HCT116 (cell line): ENCODE data around the gene DOK5. TPM values are rescaled to one million over a fixed set of nuclear protein-coding genes. Genes with fewer than 3 reads are reported as not detected.

Source experiments
- ATAC-seq: fragments of 200-7000 bp; cut with Tn5 transposase; 2 replicates; pipeline ENCODE4 v1.9.1; 2020; ENCODE audit warnings: mild to moderate bottlenecking, moderate library complexity
- BruUV-seq: library from RNA; stranded (reverse); fragments of 400-500 nt; replicated peaks from 2 replicates; lab custom pipeline; 2021; lab: Mats Ljungman, UMichigan
- CTCF ChIA-PET: fragments of 300-600 bp; sonication (Branson Sonifier 250); formaldehyde crosslinking; loops from one replicate; lab custom pipeline; 2021; ENCODE audit warnings: antibody characterized with exemption; lab: Charles Lee
- POLR2A ChIA-PET: fragments of 300-600, 350-600 bp; sonication (Branson Sonifier 250); formaldehyde crosslinking; loops from one replicate; lab custom pipeline; 2021; ENCODE audit warnings: antibody characterized with exemption; lab: Charles Lee
- RAD21 ChIA-PET, 2 experiments: fragments of 300-600 bp; sonication (Branson Sonifier 250); formaldehyde crosslinking; loops; one replicate each; lab custom pipeline; 2023; ENCODE audit warnings: low total read pairs in 2 of 2; ENCODE audit not compliant: uncharacterized antibody in 2 of 2, unreplicated experiment in 2 of 2, low non-redundant PET in 1 of 2; lab: Charles Lee
- DNase-seq: peaks from one replicate; pipeline ENCODE4 v3.0.0-alpha.2; 2010; ENCODE audit warnings: low read depth, low spot score
- H2AFZ ChIP-seq: fragments of 200-600 bp; shearing (Covaris generic), sonication (generic); 2 replicates; pipeline ENCODE4 v1.6.1; 2017; ENCODE audit warnings: low read depth, mixed run types, mixed read lengths, antibody characterized with exemption, low read length; ENCODE audit not compliant: poor library complexity, severe bottlenecking
- H3K27ac ChIP-seq: 2 replicates; pipeline ENCODE4 v1.5.1; 2012; ENCODE audit warnings: low read depth, low read length
- H3K27me3 ChIP-seq: fragments of 200-600 bp; sonication (generic); 2 replicates; pipeline ENCODE4 v1.6.1; 2016; ENCODE audit warnings: mixed run types, low read length, mixed read lengths; ENCODE audit not compliant: insufficient read depth
- H3K36me3 ChIP-seq, 2 experiments: fragments of 200-500 bp in 1 of 2; fragments of 200-600 bp in 1 of 2; sonication (Bioruptor generic) in 1 of 2; sonication (generic) in 1 of 2; 2 replicates each; pipeline versions ENCODE4 v1.5.1 to v1.6.1; 2014 to 2016; ENCODE audit warnings: low read length in 2 of 2, inconsistent platforms in 1 of 2, mixed read lengths in 1 of 2, mixed run types in 1 of 2; ENCODE audit not compliant: insufficient read depth in 2 of 2, control insufficient read depth in 1 of 2
- H3K4me1 ChIP-seq, 2 experiments: fragments of 200-600 bp in 1 of 2; sonication (generic) in 1 of 2; 2 replicates each; pipeline versions ENCODE4 v1.5.1 to v1.6.1; 2012 to 2017; ENCODE audit warnings: low read length in 2 of 2, inconsistent platforms in 1 of 2, mild to moderate bottlenecking in 1 of 2, mixed read lengths in 1 of 2, mixed run types in 1 of 2, moderate library complexity in 1 of 2; ENCODE audit not compliant: insufficient read depth in 2 of 2, control insufficient read depth in 1 of 2
- H3K4me2 ChIP-seq: fragments of 200-600 bp; sonication (generic); 2 replicates; pipeline ENCODE4 v1.6.1; 2017; ENCODE audit warnings: mixed run types, low read length, mixed read lengths
- H3K4me3 ChIP-seq, 2 experiments: fragments of 200-600 bp in 1 of 2; sonication (generic) in 1 of 2; replicated peaks in 1 of 2; 2 replicates each; pipeline ENCODE4 v1.5.1; 2011 to 2016; ENCODE audit warnings: low read length in 2 of 2, control low read depth in 1 of 2, low read depth in 1 of 2, mild to moderate bottlenecking in 1 of 2, mixed read lengths in 1 of 2, mixed run types in 1 of 2
- H3K79me2 ChIP-seq: fragments of 200-600 bp; sonication (generic); 2 replicates; pipeline ENCODE4 v1.6.1; 2017; ENCODE audit warnings: mild to moderate bottlenecking, mixed run types, low read length, moderate library complexity, mixed read lengths; ENCODE audit not compliant: insufficient read depth
- H3K9ac ChIP-seq: fragments of 200-600 bp; sonication (generic); 2 replicates; pipeline ENCODE4 v1.6.1; 2016; ENCODE audit warnings: low read length, mixed read lengths
- H3K9me2 ChIP-seq: fragments of 200-600 bp; sonication (generic), shearing (Covaris generic); 2 replicates; pipeline ENCODE4 v1.6.1; 2017; ENCODE audit warnings: mixed run types, mild to moderate bottlenecking, moderate library complexity; ENCODE audit not compliant: insufficient read depth
- H3K9me3 ChIP-seq, 2 experiments: fragments of 200-500 bp in 1 of 2; fragments of 200-600 bp in 1 of 2; sonication (Bioruptor generic) in 1 of 2; sonication (generic) in 1 of 2; 2 replicates each; pipeline ENCODE4 v1.6.1; 2014 to 2017; ENCODE audit warnings: low read length in 2 of 2, mixed read lengths in 2 of 2, inconsistent platforms in 1 of 2, low read depth in 1 of 2, mild to moderate bottlenecking in 1 of 2, mixed run types in 1 of 2, moderate library complexity in 1 of 2; ENCODE audit not compliant: control insufficient read depth in 1 of 2, insufficient read depth in 1 of 2
- H4K20me1 ChIP-seq: fragments of 200-600 bp; sonication (generic), shearing (Covaris generic); 2 replicates; pipeline ENCODE4 v1.6.1; 2017; ENCODE audit warnings: mixed run types, mild to moderate bottlenecking, moderate library complexity; ENCODE audit not compliant: insufficient read depth
- ATF3 ChIP-seq: IDR thresholded peaks from 2 replicates; pipeline ENCODE4 v1.6.1; 2012
- CBX3 ChIP-seq: IDR thresholded peaks from 2 replicates; pipeline ENCODE4 v1.6.1; 2012; ENCODE audit warnings: low read depth
- CEBPB ChIP-seq: IDR thresholded peaks from 2 replicates; pipeline ENCODE4 v1.6.1; 2012; ENCODE audit warnings: low read depth
- CTCF ChIP-seq, 3 experiments: fragments of 200-600 bp in 1 of 3; sonication (generic) in 1 of 3; IDR thresholded peaks in 2 of 3; conservative IDR thresholded peaks in 1 of 3; 2 replicates each; pipeline ENCODE4 v1.5.1; 2012 to 2017; ENCODE audit warnings: low read depth in 2 of 3, low read length in 2 of 3, antibody characterized with exemption in 1 of 3, borderline replicate concordance in 1 of 3, control low read depth in 1 of 3, mild to moderate bottlenecking in 1 of 3, mixed read lengths in 1 of 3, mixed run types in 1 of 3, moderate library complexity in 1 of 3; ENCODE audit not compliant: insufficient read depth in 1 of 3
- ELF1 ChIP-seq: IDR thresholded peaks from 2 replicates; pipeline ENCODE4 v1.6.1; 2012; ENCODE audit warnings: low read depth, borderline replicate concordance
- EZH2 ChIP-seq: fragments of 200-600 bp; sonication (generic); IDR thresholded peaks from 2 replicates; pipeline ENCODE4 v1.6.1; 2017; ENCODE audit warnings: antibody characterized with exemption, mixed run types
- EZH2phosphoT487 ChIP-seq: fragments of 200-600 bp; IDR thresholded peaks from 2 replicates; pipeline ENCODE4 v1.6.1; 2018; ENCODE audit warnings: antibody characterized with exemption, borderline replicate concordance
- JUND ChIP-seq: IDR thresholded peaks from 2 replicates; pipeline ENCODE4 v1.6.1; 2012
- SIN3A ChIP-seq: IDR thresholded peaks from 2 replicates; pipeline ENCODE4 v1.6.1; 2012; ENCODE audit warnings: low read depth
- TCF7L2 ChIP-seq: IDR thresholded peaks from 2 replicates; pipeline ENCODE4 v1.7.0; 2011; ENCODE audit warnings: borderline replicate concordance, inconsistent platforms; ENCODE audit not compliant: insufficient read depth, insufficient read length; ENCODE audit errors: extremely low read depth
- ZFX ChIP-seq: fragments of 450-650 bp; IDR thresholded peaks from 2 replicates; pipeline ENCODE4 v1.6.1; 2017
- ZNF274 ChIP-seq: fragments of 200-500 bp; sonication (Bioruptor generic); IDR thresholded peaks from 2 replicates; pipeline ENCODE4 v1.6.1; 2014; ENCODE audit warnings: mild to moderate bottlenecking, low read depth, low read length, inconsistent platforms
- intact Hi-C: fragments of 100-400 bp; cut with micrococcal nuclease; formaldehyde crosslinking; loops from 2 replicates; pipeline ENCODE4 v1.10.0; 2022
- total RNA-seq: library from RNA; stranded (reverse); gene quantifications from one replicate; pipeline ENCODE4 v1.2.1, GENCODE V29; 2021; ENCODE audit not compliant: unreplicated experiment

DOK5 gene
- total RNA-seq, 1 experiment from 2014 or later: not detected

DNA sequence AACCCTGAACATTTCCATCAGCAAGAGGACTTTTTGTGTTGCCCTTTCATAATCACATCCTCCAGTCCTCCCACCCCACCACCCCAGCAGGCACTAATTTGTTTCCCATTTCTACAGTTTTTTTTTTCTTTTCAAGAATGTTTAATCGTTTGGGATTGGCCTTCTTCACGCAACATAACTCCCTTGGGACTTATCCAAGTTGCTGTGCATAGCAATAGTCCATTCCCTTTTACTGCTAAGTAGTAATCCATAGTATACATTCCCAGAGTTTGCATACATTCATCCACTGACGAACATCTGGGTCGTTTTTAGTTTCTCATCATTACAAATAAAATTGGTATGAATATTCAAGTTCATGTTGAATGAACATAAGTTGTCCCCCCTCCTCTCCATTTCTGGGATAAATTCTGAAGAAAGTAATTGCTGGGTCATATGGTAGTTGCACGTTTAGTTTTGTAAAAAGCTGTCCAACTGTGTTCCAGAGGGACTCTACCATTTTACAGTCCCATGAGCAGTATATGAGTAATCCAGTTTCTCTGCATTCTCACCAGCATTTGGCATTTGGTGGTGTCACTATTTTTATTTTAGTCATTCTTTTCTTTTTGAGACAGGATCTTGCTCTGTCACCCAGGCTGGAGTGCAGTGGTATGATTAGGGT is 90.8 kb downstream of the DOK5 start:
- Histone ChIP-seq H3K4me2 (no peak overlapping the region), H3K9ac (no peak overlapping the region), H3K27ac (no peak overlapping the region), H3K4me3 (no peak overlapping the region), H3K36me3 (no peaks in the 10 kb centered on the region), H3K9me3 (no peaks in the 10 kb centered on the region), H3K79me2 (no peaks in the 10 kb centered on the region), H3K4me1 (no peaks in the 10 kb centered on the region), H2AFZ (no peak overlapping the region)
- ChIA-PET RAD21 (no interaction called here), CTCF (no interaction called here)
- no TSS peak for BruUV-seq
- intact Hi-C loops: no loop called here
- TF ChIP-seq EZH2 (no peak), JUND (no peak), CTCF (IDR thresholded peaks at IDR 0.05 in 2 of 3, conservative IDR thresholded peaks at IDR 0.05 in 1 of 3; ENCODE audit: borderline replicate concordance in 1 of 3, insufficient read depth in 1 of 3, low read depth in 2 of 3, low read length in 2 of 3) (no peak), ELF1 (no peak), ATF3 (no peak), CBX3 (no peak), ZNF274 (no peak), TCF7L2 (no peak), EZH2phosphoT487 (no peak), SIN3A (no peak), ZFX (no peak), CEBPB (no peak)
- TF ChIP-seq, all 23 proteins: peak for 0
- no peaks in the 10 kb centered on the region for H4K20me1 ChIP-seq
- no peaks in the 10 kb centered on the region for H3K27me3 ChIP-seq
- DNase-seq (no peak), ATAC-seq (no peak)
- POLR2A ChIA-PET: no interaction called here
- H3K9me2 ChIP-seq: no peaks in the 10 kb centered on the region
